SU-DHL-6 (cell line): ENCODE measurements around the gene SERPINA3.

ENCODE experiments used
- H2AFZ ChIP-seq: fragments of 200-600 bp; sonication (generic); 2 replicates; pipeline ENCODE4 v1.6.1; 2014; ENCODE audit warnings: low read depth, mild to moderate bottlenecking, moderate library complexity, mixed read lengths, antibody characterized with exemption, low read length; ENCODE audit not compliant: severe bottlenecking
- H3F3A ChIP-seq: fragments of 200-600 bp; shearing (Covaris generic); 2 replicates; pipeline ENCODE4 v1.6.0; 2016; ENCODE audit warnings: antibody characterized with exemption, mild to moderate bottlenecking; ENCODE audit not compliant: insufficient read depth
- H3K27ac ChIP-seq: fragments of 200-600 bp; sonication (generic); 2 replicates; pipeline ENCODE4 v1.5.1; 2016; ENCODE audit warnings: low read depth, mild to moderate bottlenecking, low read length, moderate library complexity, mixed read lengths
- H3K27me3 ChIP-seq: fragments of 200-600 bp; sonication (generic), shearing (Covaris generic); 2 replicates; pipeline ENCODE4 v1.6.0; 2014; ENCODE audit warnings: mild to moderate bottlenecking, low read length
- H3K36me3 ChIP-seq: fragments of 200-600 bp; sonication (generic); 2 replicates; pipeline ENCODE4 v1.6.1; 2014; ENCODE audit warnings: mild to moderate bottlenecking, low read length, mixed read lengths
- H3K4me2 ChIP-seq: fragments of 300-600, 200-600 bp; shearing (Covaris generic), sonication (generic); 2 replicates; pipeline ENCODE4 v1.6.0; 2014; ENCODE audit warnings: low read length, low read depth, mild to moderate bottlenecking; ENCODE audit not compliant: poor library complexity, severe bottlenecking
- H3K4me3 ChIP-seq: fragments of 200-600 bp; sonication (generic); 2 replicates; pipeline ENCODE4 v1.5.1; 2014; ENCODE audit warnings: antibody characterized with exemption, low read length, mild to moderate bottlenecking, mixed read lengths; ENCODE audit not compliant: insufficient read depth, poor library complexity, severe bottlenecking
- H3K79me2 ChIP-seq: fragments of 200-600 bp; sonication (generic); 2 replicates; pipeline ENCODE4 v1.6.1; 2014; ENCODE audit warnings: mild to moderate bottlenecking, low read length, moderate library complexity; ENCODE audit not compliant: insufficient read depth
- H3K9ac ChIP-seq: fragments of 200-600 bp; sonication (generic); 2 replicates; pipeline ENCODE4 v1.7.0; 2014; ENCODE audit warnings: mild to moderate bottlenecking, low read length
- H3K9me2 ChIP-seq: fragments of 200-600 bp; sonication (generic); replicated peaks from 2 replicates; pipeline ENCODE4 v1.6.1; 2014; ENCODE audit warnings: low read length; ENCODE audit not compliant: insufficient read depth
- H3K9me3 ChIP-seq: fragments of 200-600 bp; sonication (generic); 2 replicates; pipeline ENCODE4 v1.6.1; 2014; ENCODE audit warnings: low read length, mixed read lengths; ENCODE audit not compliant: insufficient read depth
- H4K20me1 ChIP-seq: fragments of 200-600 bp; sonication (generic); 2 replicates; pipeline ENCODE4 v1.6.1; 2014; ENCODE audit warnings: low read depth, mild to moderate bottlenecking, antibody characterized with exemption, low read length, moderate library complexity, mixed read lengths
- CTCF ChIP-seq: fragments of 200-600 bp; sonication (generic); IDR thresholded peaks from one replicate; pipeline ENCODE4 v1.5.1; 2017; ENCODE audit warnings: antibody characterized with exemption, mild to moderate bottlenecking, low read length, moderate library complexity; ENCODE audit not compliant: insufficient read depth, poor library complexity, severe bottlenecking
- EZH2phosphoT487 ChIP-seq: fragments of 200-600 bp; sonication (generic), shearing (Covaris generic); conservative IDR thresholded peaks from 2 replicates; pipeline ENCODE4 v1.6.1; 2018; ENCODE audit warnings: mild to moderate bottlenecking, antibody characterized with exemption, low read length, moderate library complexity, mixed read lengths

Gene SERPINA3

GRCh38 chr14:94650444-94650775 is 38.2 kb downstream of the SERPINA3 start:
- no peaks in the 10 kb centered on the region for H4K20me1 ChIP-seq

DNA sequence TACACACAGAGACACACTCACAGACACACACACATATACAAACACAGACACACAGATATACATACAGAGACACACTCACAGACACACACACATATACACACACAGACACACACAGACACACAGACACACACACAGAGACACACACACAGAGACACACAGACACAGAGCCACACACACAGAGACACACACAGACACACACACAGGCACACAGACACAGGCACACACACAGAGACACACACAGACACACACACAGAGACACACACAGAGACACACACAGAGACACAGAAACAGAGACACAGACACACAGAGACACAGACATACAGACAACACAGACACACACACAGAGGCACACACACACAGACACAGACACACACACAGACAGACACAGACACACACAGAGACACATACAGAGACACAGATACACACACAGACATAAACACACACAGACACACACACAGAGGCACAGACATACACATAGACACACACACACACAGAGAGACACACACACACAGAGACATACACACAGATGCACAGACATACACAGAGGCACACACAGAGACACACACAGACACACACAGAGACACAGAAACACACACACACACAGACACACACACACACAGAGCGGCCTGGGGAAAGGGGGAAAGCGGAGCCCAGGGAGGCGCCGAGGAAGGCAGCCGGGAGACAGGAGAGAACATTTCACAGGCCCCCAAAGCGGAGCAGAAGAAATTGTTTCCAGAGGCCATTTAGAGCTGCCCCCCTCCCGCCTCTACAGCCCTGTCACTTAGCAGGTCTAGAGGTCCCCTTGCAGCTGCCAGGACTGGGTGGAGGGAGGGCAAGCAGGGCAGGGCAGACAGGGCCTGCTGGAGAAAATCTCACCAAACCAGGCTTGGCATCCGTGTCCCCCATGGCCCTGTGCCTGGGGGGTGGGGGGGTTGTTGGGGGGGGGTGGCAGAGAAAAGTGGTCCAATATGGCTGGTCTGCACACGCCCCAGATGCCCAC is 38.9 kb downstream of the SERPINA3 start:
- H3K9me2 ChIP-seq: no peaks in the 10 kb centered on the region
- H3K27ac ChIP-seq: no peak overlapping the region
- H2AFZ ChIP-seq: no peak overlapping the region
- TF ChIP-seq CTCF: no peak
- no peak for TF ChIP-seq EZH2phosphoT487
- no peaks in the 10 kb centered on the region for H3K9me3 ChIP-seq
- no peaks in the 10 kb centered on the region for H3K36me3 ChIP-seq
- no peak overlapping the region for H3K4me3 ChIP-seq
- H3K27me3 ChIP-seq: no peaks in the 10 kb centered on the region
- H3K9ac ChIP-seq: no peak overlapping the region
- H3F3A ChIP-seq: no peaks in the 10 kb centered on the region
- H4K20me1 ChIP-seq: no peaks in the 10 kb centered on the region
- no peak overlapping the region for H3K4me2 ChIP-seq
- no peaks in the 10 kb centered on the region for H3K79me2 ChIP-seq

More at GRCh38 chr14:94650444-94650775, 38.2 kb downstream of the SERPINA3 start:
- Histone ChIP-seq H2AFZ (no peak overlapping the region), H3F3A (no peaks in the 10 kb centered on the region), H3K9ac (no peak overlapping the region), H3K27me3 (no peaks in the 10 kb centered on the region), H3K9me2 (no peaks in the 10 kb centered on the region), H3K4me3 (no peak overlapping the region), H3K36me3 (no peaks in the 10 kb centered on the region), H3K4me2 (no peak overlapping the region), H3K79me2 (no peaks in the 10 kb centered on the region), H3K27ac (no peak overlapping the region), H3K9me3 (no peaks in the 10 kb centered on the region)
- TF ChIP-seq EZH2phosphoT487 (no peak), CTCF (no peak)

- Histone ChIP-seq H3K4me2 (no peak overlapping the region), H3K4me3 (no peak overlapping the region), H3F3A (no peaks in the 10 kb centered on the region), H3K9me3 (no peaks in the 10 kb centered on the region), H4K20me1 (no peaks in the 10 kb centered on the region), H2AFZ (no peak overlapping the region), H3K9ac (no peak overlapping the region), H3K79me2 (no peaks in the 10 kb centered on the region), H3K27ac (no peak overlapping the region), H3K9me2 (no peaks in the 10 kb centered on the region), H3K27me3 (no peaks in the 10 kb centered on the region), H3K36me3 (no peaks in the 10 kb centered on the region)
- TF ChIP-seq EZH2phosphoT487: no peak
- TF ChIP-seq CTCF: no peak
Measured at GRCh38 chr14:94653321-94653720, 41.1 kb downstream of the SERPINA3 start.
